Endodermal cell (in vitro differentiated cells): Measurements from ENCODE around the gene RGS6. TPM values are rescaled to one million over a fixed set of nuclear protein-coding genes. Genes with fewer than 3 reads are reported as not detected.

Experiments
- DNase-seq: peaks from one replicate; pipeline ENCODE4 v3.0.0-alpha.2; 2017
- H3K27ac ChIP-seq: 2 replicates; pipeline ENCODE4 v1.5.1; 2013; ENCODE audit warnings: mild to moderate bottlenecking, low read depth, low read length, moderate library complexity
- H3K27me3 ChIP-seq: 2 replicates; pipeline ENCODE4 v1.6.1; 2013; ENCODE audit warnings: mild to moderate bottlenecking, low read length, moderate library complexity; ENCODE audit not compliant: insufficient read depth, control insufficient read depth, poor library complexity, severe bottlenecking
- H3K36me3 ChIP-seq: 2 replicates; pipeline ENCODE4 v1.7.0; 2013; ENCODE audit warnings: mild to moderate bottlenecking, low read length, moderate library complexity; ENCODE audit not compliant: control insufficient read depth, insufficient read depth
- H3K4me1 ChIP-seq: one replicate; pipeline ENCODE4 v1.7.0; 2013; ENCODE audit warnings: low read length; ENCODE audit not compliant: control insufficient read depth, insufficient read depth
- H3K4me3 ChIP-seq: 2 replicates; pipeline ENCODE4 v1.5.1; 2013; ENCODE audit warnings: mild to moderate bottlenecking, low read length, moderate library complexity
- H3K9ac ChIP-seq: 2 replicates; pipeline ENCODE4 v1.6.1; 2013; ENCODE audit warnings: mild to moderate bottlenecking, low read length, moderate library complexity; ENCODE audit not compliant: poor library complexity, severe bottlenecking; ENCODE audit errors: extremely low read depth
- H3K9me3 ChIP-seq: 2 replicates; pipeline ENCODE4 v1.6.1; 2013; ENCODE audit warnings: mild to moderate bottlenecking, low read length, moderate library complexity; ENCODE audit not compliant: control insufficient read depth
- H3K27ac Mint-ChIP-seq: 2 replicates; pipeline ENCODE4 v1.8.0; 2020; ENCODE audit warnings: mixed read lengths
- H3K27me3 Mint-ChIP-seq: 2 replicates; pipeline ENCODE4 v1.8.0; 2021; ENCODE audit warnings: mild to moderate bottlenecking, mixed read lengths; ENCODE audit not compliant: insufficient read depth
- H3K36me3 Mint-ChIP-seq: 2 replicates; pipeline ENCODE4 v1.8.0; 2020; ENCODE audit warnings: low read depth, mixed read lengths
- H3K4me1 Mint-ChIP-seq: 2 replicates; pipeline ENCODE4 v1.8.0; 2020; ENCODE audit warnings: mixed read lengths
- H3K4me3 Mint-ChIP-seq: 2 replicates; pipeline ENCODE4 v1.8.0; 2020; ENCODE audit warnings: mild to moderate bottlenecking, moderate library complexity, mixed read lengths
- H3K9me3 Mint-ChIP-seq: 2 replicates; pipeline ENCODE4 v1.8.0; 2020; ENCODE audit warnings: mild to moderate bottlenecking, mixed read lengths
- CTCF ChIP-seq: fragments of 200-600 bp; sonication (generic); conservative IDR thresholded peaks from 2 replicates; pipeline ENCODE4 v1.5.0; 2021; ENCODE audit warnings: antibody characterized with exemption, mild to moderate bottlenecking
- WGBS, 2 experiments: methylation state at CpG; one replicate each; pipeline versions ENCODE4 v1.1.5 to v1.1.7; 2013; ENCODE audit warnings: missing lambda C conversion rate in 2 of 2, mixed read lengths in 1 of 2; ENCODE audit not compliant: insufficient coverage in 1 of 2, insufficient read length in 1 of 2; 5-methylcytosine and 5-hydroxymethylcytosine counted together
- total RNA-seq, 2 donors: library from RNA; stranded (reverse); fragmentation: NEBNext Ultra II Directional in 1 of 2; extraction: Animal tissue kit (Norgen Biotek cat#: 25700) in 1 of 2; gene quantifications; 2 replicates in 1 of 2; 3 replicates in 1 of 2; pipeline ENCODE4 v1.2.1, GENCODE V29; 2021

RGS6 gene
- total RNA-seq, 2 donors from 2014 or later, result 10.1 to 16.3 TPM

GRCh38 chr14:72097173-72097783, 165.0 kb downstream of the RGS6 start:
- Histone ChIP-seq H3K9ac (no peak overlapping the region), H3K36me3 (no peaks in the 10 kb centered on the region), H3K4me3 (no peak overlapping the region), H3K9me3 (no peaks in the 10 kb centered on the region), H3K27me3 (no peaks in the 10 kb centered on the region), H3K4me1 (peaks cover 3% of the 10 kb centered on the region), H3K27ac (no peak overlapping the region)
- no peaks in the 10 kb centered on the region for H3K36me3 Mint-ChIP-seq
- no peak overlapping the region for H3K4me3 Mint-ChIP-seq
- peaks cover 14% of the 10 kb centered on the region for H3K4me1 Mint-ChIP-seq
- 69 to 88% methylated on average over 2 to 4 of the region's 4 CpGs for WGBS, 2 experiments
- H3K27ac Mint-ChIP-seq, result no peak overlapping the region
- no peaks in the 10 kb centered on the region for H3K9me3 Mint-ChIP-seq
- TF ChIP-seq CTCF, result no peak
- no peak for DNase-seq
- H3K27me3 Mint-ChIP-seq, result no peaks in the 10 kb centered on the region

- Mint-ChIP-seq H3K36me3 (no peaks in the 10 kb centered on the region), H3K4me3 (no peak overlapping the region), H3K27me3 (no peaks in the 10 kb centered on the region), H3K27ac (no peak overlapping the region), H3K4me1 (peaks cover 14% of the 10 kb centered on the region), H3K9me3 (no peaks in the 10 kb centered on the region)
- H3K9ac ChIP-seq, result no peak overlapping the region
- DNase-seq, result no peak
- H3K4me3 ChIP-seq, result no peak overlapping the region
- peaks cover 3% of the 10 kb centered on the region for H3K4me1 ChIP-seq
- no peaks in the 10 kb centered on the region for H3K9me3 ChIP-seq
- H3K27ac ChIP-seq, result no peak overlapping the region
- 69 to 88% methylated on average over 3 to 4 of the region's 4 CpGs for WGBS, 2 experiments
- H3K27me3 ChIP-seq, result no peaks in the 10 kb centered on the region
- TF ChIP-seq CTCF, result no peak
- H3K36me3 ChIP-seq, result no peaks in the 10 kb centered on the region
These were observed 166.0 kb downstream of the RGS6 start for GRCh38 chr14:72098210-72098609.

- no peak for TF ChIP-seq CTCF
These were observed 167.3 kb downstream of the RGS6 start for GRCh38 chr14:72099566-72099965.

More at GRCh38 chr14:72099566-72099965, 167.3 kb downstream of the RGS6 start:
- H3K9me3 Mint-ChIP-seq, result no peaks in the 10 kb centered on the region
- no peaks in the 10 kb centered on the region for H3K9me3 ChIP-seq
- H3K4me3 ChIP-seq, result no peak overlapping the region
- H3K36me3 Mint-ChIP-seq, result no peaks in the 10 kb centered on the region
- H3K27me3 Mint-ChIP-seq, result no peaks in the 10 kb centered on the region
- no peaks in the 10 kb centered on the region for H3K36me3 ChIP-seq
- H3K27ac ChIP-seq, result no peak overlapping the region
- H3K4me3 Mint-ChIP-seq, result no peak overlapping the region
- peaks cover 11% of the 10 kb centered on the region for H3K4me1 Mint-ChIP-seq
- no peak overlapping the region for H3K27ac Mint-ChIP-seq
- no peaks in the 10 kb centered on the region for H3K27me3 ChIP-seq
- WGBS, 2 experiments, result 94% methylated on average over 3 of the region's 3 CpGs
- peaks cover 3% of the 10 kb centered on the region for H3K4me1 ChIP-seq
- no peak overlapping the region for H3K9ac ChIP-seq
- DNase-seq, result no peak
